Bronchial epithelial cell (primary cell): ENCODE measurements around the gene SLX9. TPM values are rescaled to one million over a fixed set of nuclear protein-coding genes. Genes with fewer than 3 reads are reported as not detected.
"Not testable (repeated sequence)": the region's sequence is repeated elsewhere in the genome, so short reads cannot be mapped to it uniquely, and the experiment has no call there.

ENCODE experiments used
- DNase-seq: peaks from one replicate; pipeline ENCODE4 v3.0.0-alpha.2; 2010; ENCODE audit warnings: low read depth
- FAIRE-seq: peaks from 2 replicates; lab custom pipeline; 2011; peaks lifted over from hg19 to GRCh38; lab: Jason Lieb, UNC
- H3K27me3 ChIP-seq: 2 replicates; pipeline ENCODE4 v1.5.1; 2011; ENCODE audit warnings: low read length; ENCODE audit not compliant: control insufficient read depth, insufficient read depth
- H3K36me3 ChIP-seq: 2 replicates; pipeline ENCODE4 v1.5.1; 2011; ENCODE audit warnings: low read length; ENCODE audit not compliant: control insufficient read depth, insufficient read depth
- H3K4me3 ChIP-seq: 2 replicates; pipeline ENCODE4 v1.5.1; 2011; ENCODE audit warnings: mild to moderate bottlenecking, low read depth, low read length, control low read depth
- total RNA-seq: library from RNA; depleted of rRNA; stranded (reverse); fragments of >200 nt; gene quantifications from 2 replicates; pipeline ENCODE4 v1.2.1, GENCODE V29; 2014
- TF ChIP-seq, protein P1 (sequence below): IDR thresholded peaks from 2 replicates; pipeline ENCODE4 v1.5.1; 2011; ENCODE audit warnings: mild to moderate bottlenecking, moderate library complexity, low read length, control low read depth, inconsistent platforms; ENCODE audit not compliant: insufficient read depth, severe bottlenecking

The SLX9 gene
- total RNA-seq, 1 donor from 2014 or later: 34.0 TPM

DNA sequence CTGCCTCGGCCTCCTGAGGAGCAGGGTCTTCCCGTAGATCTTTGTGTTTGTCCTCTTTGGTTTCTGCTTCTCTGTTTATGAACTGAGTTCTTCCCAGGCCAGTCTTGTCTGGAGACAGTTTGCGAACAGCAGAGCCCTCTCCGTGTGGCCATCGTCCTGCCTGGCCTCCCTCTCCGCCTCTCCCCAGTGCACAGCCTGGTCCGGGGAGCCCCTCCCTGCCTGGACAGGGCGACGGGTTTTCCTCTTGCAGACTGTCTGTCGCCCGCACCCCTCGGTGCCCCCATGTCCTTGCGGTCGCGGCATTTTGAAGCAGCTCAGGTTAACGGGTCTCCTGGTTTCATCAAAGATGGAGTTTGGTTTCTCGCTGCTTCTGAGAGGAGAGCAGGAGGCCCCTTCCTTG lies 34.8 kb downstream of the SLX9 start:
- FAIRE-seq: no peak
- TF ChIP-seq, protein P1, sequence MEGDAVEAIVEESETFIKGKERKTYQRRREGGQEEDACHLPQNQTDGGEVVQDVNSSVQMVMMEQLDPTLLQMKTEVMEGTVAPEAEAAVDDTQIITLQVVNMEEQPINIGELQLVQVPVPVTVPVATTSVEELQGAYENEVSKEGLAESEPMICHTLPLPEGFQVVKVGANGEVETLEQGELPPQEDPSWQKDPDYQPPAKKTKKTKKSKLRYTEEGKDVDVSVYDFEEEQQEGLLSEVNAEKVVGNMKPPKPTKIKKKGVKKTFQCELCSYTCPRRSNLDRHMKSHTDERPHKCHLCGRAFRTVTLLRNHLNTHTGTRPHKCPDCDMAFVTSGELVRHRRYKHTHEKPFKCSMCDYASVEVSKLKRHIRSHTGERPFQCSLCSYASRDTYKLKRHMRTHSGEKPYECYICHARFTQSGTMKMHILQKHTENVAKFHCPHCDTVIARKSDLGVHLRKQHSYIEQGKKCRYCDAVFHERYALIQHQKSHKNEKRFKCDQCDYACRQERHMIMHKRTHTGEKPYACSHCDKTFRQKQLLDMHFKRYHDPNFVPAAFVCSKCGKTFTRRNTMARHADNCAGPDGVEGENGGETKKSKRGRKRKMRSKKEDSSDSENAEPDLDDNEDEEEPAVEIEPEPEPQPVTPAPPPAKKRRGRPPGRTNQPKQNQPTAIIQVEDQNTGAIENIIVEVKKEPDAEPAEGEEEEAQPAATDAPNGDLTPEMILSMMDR: no peak
- no peaks in the 10 kb centered on the region for H3K27me3 ChIP-seq

DNA sequence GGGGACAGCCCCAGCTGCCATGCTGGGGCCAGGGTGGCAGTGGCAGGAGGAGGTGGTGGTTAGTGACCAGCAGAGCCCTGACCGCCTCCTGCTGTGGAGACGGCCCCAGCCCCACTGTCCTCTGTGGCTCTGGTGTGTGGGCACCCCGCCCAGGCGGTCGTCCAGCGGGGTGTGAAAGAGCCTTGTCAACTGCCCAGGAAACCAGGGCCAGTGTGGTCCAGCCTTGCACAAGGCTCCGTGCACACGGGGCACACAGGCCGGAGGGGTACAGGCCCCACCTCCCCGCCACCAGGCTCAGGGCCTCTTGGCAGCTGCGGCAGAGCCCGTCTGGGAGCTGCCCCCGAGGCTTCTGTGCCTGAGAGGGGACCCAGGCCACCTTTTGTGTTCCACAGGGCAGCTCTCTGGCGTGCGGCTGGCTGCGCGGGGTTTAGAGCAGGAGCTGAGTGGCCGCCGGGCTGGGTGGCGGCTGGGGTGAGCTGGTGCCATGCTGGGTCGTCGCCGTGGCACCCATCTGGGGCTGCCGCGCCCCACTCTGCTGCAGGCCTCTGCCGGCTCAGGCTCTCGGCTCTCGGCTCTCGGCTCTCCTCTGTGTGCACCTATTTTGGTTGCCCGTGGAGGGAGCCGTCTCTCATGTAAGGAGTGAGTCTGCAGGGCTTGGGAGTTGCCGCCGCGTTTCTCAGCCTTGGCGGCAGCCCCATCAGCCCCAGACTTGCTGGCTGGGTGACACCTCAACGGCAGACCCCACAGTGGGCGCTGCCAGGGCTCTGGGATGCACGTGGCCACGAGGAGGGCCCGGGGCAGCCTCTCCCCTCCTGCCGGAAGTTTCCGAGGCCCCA lies 36.1 kb downstream of the SLX9 start:
- no peak for DNase-seq
- Histone ChIP-seq H3K4me3 (no peak overlapping the region), H3K36me3 (peaks cover 1% of the 10 kb centered on the region), H3K27me3 (no peaks in the 10 kb centered on the region)
- FAIRE-seq: no peak
- TF ChIP-seq, protein P1: no peak

More for the DNA sequence above, 34.8 kb downstream of the SLX9 start:
- Histone ChIP-seq H3K4me3 (no peak overlapping the region), H3K36me3 (peaks cover 1% of the 10 kb centered on the region)
- DNase-seq: no peak

DNA sequence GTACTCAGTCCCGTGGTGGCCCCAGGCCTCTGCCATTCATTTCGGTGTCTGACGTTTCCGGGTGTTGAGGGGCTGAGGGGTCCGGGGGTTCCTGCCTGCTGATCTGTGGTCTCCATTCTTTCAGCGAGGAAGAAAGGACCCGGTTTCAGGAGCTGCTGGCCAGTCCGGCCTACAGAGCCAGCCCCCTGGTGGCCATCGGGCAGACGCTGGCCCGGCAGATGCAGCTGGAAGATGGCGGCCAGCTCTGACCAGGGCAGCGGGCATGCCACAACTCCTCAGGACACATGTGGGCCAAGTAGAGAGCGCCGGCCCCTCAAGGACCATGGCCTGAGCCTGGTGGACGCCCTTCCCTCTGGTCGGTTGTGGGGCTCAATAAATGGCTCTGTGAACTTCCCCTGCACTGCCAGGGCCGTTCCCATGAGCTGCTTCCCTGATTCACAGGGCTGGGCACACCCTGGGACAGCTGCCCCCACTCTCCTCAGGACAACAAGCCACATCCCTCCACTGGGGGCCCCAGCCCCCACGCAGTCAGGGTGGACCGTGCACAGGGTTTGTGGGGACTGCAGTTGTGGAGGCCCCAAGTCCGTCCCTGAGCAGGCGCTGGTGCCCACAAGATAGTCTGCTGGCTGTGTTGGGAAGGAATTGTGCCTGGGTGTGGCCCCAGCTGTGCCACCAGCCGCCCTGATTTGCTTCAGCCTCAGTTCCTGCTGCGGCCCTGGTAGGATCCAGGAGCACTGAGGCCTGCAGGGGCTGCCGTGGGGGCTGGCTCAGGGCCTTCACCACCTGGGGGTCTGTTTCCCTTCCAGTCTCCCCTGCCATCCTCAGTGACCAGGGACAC lies 36.9 kb downstream of the SLX9 start:
- not testable (repeated sequence) for H3K36me3 ChIP-seq, H3K4me3 ChIP-seq, FAIRE-seq, H3K27me3 ChIP-seq, DNase-seq

DNA sequence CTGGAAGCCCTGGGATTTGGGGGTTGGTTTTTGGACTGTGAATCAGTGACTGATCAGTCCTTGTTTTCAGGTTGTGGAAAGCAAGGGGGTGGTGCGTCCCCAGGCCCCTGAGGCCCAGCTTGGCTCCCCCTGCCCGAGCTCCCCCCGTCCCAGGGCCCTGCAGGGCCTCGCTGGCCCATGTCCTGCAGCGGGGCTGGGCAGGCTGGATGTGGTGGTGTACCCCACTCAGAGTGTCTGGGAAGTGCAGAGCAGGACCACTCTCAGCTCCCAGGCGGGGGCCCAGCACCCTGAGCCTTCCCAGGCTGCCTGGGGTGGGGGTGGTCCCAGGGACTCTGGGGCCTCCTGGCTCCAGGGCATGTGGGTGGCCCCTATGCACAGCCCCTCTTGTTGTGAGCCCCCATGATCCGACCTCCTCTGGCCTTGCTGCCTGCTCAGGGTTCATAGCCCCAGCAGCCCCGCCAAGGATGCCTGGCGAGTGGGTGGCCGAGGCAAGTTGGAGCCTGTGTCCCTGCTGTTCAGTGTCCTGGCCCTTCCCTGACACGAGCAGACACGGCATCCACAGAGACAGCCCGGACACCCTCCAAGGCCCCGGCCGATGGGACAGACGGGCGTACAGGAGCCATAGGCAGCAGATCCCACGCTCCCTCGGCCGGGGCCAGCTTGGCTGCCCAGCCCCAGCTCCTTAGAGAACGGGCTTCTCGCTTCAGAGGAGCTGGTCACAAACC lies 37.9 kb downstream of the SLX9 start:
- peak; percentile 5 for DNase-seq
- Histone ChIP-seq H3K4me3 (no peak overlapping the region), H3K27me3 (no peaks in the 10 kb centered on the region), H3K36me3 (peaks cover 1% of the 10 kb centered on the region)
- FAIRE-seq: no peak
- TF ChIP-seq, protein P1: no peak

DNA sequence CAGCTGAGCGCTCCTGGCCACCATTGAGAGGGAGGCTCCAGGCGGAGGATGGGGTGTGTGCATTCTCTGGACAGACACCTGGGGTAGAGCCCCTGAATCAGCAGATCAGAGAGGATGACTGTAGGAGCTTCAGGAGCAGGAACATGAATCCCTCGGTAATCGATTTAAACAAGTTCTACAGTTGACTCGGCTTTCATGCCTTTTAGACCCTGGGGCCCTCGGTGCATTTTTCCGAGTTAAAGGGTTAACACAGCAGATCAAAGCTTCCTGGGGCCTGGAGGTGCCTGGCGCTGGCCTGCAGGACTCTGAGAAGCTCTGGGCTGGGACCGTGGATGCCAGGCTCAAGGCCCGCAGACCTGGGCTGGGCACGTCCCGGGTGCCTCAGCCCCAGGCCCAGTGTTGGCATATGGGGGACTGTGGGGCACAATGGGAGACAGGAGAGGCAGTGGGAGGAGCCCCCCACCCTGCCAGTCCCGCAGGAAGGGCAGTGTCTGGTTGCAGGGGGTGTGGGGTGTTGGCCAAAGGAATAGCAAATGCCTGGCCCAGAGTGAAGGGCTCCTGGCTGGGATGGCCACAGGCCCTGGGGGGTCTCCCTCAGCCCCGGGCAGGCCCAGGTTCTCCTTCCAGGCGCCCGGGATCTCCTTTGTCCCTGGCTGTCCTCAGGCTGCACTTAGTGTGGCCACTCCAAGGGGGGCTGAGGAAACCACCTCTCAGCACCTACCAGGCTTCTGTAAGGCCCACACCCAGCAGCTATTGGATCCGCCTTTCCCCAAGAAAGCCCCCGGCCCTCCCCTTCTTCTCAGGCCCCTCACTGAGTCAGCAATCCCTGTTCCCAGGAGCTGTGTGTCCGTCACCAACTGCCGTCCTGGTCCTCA lies 40.1 kb downstream of the SLX9 start:
- peaks cover 1% of the 10 kb centered on the region for H3K36me3 ChIP-seq
- no peak for DNase-seq
- H3K27me3 ChIP-seq: no peaks in the 10 kb centered on the region
- no peak for FAIRE-seq
- TF ChIP-seq, protein P1: no peak
- H3K4me3 ChIP-seq: no peak overlapping the region
